Posterior cingulate gyrus (tissue), 11 donors: Measurements from ENCODE around the gene CD300H.

Experiments used
- DNase-seq, 10 donors: peaks; one replicate each; pipeline versions ENCODE4 v3.0.0 to v3.0.0-alpha.2; 2020 to 2021; ENCODE audit warnings: mixed read lengths in 3 of 10
- intact Hi-C: fragments of 100-400 bp; cut with DNase I; formaldehyde crosslinking; loops from one replicate; pipeline ENCODE4 v1.15.1; 2023

Gene CD300H

GRCh38 chr17:74554909-74555308 is 12.4 kb downstream of the CD300H start:
- intact Hi-C loops: no loop called here

GRCh38 chr17:74552037-74552436 is 15.3 kb downstream of the CD300H start:
- intact Hi-C loops: no loop called here
- peak in 1 of 10 donors; percentile 40 for DNase-seq

More at GRCh38 chr17:74554909-74555308, 12.4 kb downstream of the CD300H start:
- peak in 1 of 10 donors; percentile 18 for DNase-seq

DNA sequence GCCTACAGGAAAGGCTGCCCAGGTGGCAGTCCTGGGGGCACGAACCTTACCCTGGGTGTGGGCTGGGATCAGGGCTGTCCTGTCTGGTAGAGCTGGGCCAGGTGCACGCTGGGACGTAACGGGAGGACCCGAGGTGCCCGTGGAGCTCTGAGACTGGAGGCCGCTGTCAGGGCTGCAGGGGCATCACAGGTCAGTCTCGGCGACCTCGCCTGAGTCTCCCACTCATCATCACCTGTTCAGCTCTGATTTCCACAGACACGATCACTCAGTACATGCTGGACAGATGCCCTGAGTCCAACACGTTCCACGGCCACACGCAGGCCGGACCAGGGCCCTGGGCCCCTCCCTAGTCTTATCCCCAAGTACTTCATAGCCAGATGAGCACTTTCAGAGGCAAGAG is 16.7 kb downstream of the CD300H start:
- peak in 2 of 10 donors; percentile 35 to 48 for DNase-seq
- intact Hi-C loops: no loop called here

DNA sequence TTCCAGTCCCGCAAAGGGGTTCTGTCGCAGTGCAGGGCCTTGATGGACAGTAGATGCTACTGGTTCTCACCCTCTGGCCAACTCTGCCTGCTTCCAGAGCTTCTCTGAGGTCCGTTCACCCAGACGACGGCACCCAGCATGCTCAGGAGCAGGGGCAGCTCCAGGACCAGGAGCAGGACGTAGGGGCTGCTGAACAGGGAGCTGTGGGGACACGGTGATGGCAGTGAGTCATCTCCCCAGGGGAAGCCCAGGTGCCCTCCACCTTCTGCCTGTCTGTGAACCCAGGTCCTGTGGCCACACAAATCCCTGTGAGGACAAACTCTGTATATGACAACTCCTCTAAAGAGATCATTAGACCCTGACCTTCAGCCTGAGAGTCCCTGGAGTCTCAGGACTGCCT is 18.0 kb downstream of the CD300H start:
- intact Hi-C loops: no loop called here
- DNase-seq: peak in 1 of 10 donors; percentile 37

DNA sequence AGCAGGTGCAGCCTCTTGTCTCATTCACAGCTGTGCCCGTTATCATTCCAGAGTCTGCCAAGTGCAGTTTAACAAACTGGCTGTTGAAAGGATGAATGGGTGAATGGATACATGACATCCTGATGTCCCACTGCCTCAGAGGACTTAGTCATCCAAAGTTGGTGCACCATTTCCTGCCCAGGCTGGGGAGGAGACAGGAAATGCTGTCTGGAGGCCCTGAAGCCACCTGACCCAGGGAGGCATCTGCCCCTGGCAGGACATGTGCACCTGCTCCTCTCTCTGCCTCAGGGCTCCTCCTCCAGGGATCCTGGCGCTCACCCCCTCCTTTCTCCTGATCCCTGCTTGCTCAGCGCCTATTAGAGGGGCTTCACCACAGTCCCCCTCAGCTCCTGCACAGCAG is 19.6 kb downstream of the CD300H start:
- peak in 1 of 10 donors; percentile 69 for DNase-seq
- intact Hi-C loops: no loop called here

DNA sequence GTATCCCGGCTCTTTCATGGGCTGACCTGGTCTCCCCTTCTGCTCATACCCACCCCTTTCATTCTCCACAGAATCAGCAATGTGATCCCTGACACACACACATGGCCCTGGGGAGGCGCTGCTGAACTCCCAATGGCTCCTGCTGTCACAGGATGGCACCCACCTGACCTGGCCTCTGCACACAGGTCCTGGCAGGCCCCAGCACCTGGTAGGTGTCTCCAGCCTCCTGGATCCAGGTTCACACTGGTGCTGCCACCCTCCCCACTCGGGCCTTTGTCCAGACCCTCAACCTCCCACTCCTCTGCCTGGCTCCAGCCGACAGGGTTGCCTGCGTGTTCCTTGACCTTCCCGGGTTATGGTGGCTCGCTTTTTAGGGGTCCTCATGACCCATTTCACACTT is 20.0 kb downstream of the CD300H start:
- intact Hi-C loops: no loop called here
- peak in 1 of 10 donors; percentile 56 for DNase-seq

- DNase-seq: peak in 3 of 10 donors; percentile 35 to 57 (median 45)
- intact Hi-C loops: no loop called here
These were observed 20.7 kb downstream of the CD300H start for GRCh38 chr17:74546586-74546985.

DNA sequence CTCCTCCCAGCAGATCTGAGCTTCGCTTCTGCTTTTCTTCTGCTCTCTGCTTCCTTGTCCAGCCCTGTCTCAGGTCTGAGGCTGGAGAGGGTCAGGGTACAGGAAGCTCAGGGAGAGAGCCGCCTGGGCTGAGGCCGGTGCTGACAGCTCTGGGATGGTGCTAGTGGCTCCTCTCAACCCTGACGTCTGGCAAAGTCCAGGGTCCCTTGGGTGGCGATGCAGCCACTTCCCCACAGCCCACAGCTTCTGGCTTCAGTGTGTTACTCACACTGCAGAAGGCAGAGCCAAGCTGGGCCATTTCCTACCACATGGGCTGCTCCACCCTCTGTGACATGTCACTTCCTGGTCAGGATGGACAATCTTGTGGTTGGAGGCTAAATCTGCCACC is 21.5 kb downstream of the CD300H start, which contains the start of gene CD300C:
TSS of gene CD300C (minus strand) at position 273 of the 388 bp plus-strand sequence. CDS start 333 bp downstream, outside the sequence.
- intact Hi-C loops: no loop called here
- peak in 5 of 10 donors; percentile 25 to 83 (median 69) for DNase-seq

DNA sequence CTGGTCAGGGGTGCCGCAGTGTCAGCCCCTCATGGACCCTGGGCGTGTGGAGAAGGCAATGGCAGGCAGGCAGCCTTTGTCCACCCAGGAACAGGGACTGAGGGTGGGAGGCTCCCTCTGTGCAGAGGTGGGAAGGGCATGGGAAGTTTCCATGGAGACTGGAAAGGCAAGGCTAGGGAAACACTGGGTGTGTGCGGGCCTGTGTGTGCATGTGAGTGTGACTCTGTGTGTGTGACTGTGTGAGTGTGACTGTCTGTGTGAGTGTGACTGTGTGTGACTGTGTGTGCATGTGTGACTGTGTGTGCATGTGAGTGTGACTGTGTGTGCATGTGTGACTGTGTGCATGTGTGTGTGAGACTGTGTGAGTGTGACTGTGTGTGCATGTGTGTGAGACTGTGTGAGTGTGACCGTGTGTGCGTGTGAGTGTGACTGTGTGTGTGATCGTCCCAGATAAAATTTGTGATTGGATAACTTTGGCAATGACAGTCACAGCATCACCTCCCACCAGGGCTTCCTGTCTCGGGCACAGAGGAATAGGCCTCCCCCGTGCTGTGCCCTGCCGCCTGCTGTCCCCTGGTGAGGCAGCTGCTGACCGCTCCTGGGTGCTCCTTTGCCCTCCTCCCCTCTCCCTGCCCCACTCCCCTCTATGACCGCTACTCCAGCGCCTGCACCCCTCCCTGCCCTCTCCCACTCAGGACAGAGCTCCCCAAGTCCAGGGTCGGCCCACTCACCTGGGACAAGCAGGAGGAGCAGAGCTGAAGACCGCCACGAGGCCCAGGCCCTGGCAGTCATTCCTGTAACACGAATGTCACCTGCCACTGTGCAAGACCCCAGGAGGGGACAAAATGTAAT is 22.1 kb downstream of the CD300H start:
- peak in 2 of 10 donors; percentile 39 to 59 for DNase-seq
- intact Hi-C loops: no loop called here

DNA sequence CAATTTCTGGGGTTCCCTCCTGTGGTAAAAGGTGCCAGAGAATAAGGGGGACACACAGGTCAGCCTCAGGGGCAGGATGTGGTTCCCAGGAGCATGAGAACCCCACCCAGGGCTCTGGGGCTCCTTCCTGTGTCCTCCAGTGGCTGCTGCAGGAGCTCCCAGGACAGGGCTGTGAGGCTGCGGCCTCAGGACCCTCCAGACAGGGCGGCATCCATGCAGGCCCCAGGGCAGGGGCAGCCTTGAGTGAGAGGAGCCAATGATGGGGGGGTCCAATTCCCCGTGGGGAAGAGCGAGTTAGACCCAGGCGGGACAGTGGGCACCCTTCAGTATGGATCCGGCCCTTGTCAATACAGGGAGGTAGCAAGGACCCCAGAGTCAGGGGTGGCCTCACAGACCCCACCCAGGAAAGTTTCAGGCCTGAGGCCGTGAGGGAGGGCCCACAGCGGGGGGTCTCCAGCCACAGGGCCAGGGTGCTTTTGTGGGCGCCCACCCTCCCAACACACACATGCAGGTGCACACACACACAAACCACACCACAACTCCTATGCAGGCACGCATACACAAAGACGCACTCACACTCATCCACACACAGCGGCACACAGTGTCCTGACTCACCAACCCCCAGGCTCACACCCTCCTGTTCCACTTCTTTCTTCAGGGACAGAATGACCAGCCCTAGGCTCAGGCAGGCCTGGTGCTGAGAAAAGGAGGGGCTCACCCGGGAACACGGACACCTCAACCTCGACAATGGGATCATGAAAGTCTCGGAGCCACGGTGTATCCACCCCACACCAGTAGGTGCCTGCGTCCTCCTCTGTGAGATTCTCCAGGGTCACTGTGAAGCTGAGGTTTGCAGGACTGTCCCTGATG is 23.2 kb downstream of the CD300H start:
- peak in 3 of 10 donors; percentile 53 to 69 (median 55) for DNase-seq
- intact Hi-C loops: no loop called here

DNA sequence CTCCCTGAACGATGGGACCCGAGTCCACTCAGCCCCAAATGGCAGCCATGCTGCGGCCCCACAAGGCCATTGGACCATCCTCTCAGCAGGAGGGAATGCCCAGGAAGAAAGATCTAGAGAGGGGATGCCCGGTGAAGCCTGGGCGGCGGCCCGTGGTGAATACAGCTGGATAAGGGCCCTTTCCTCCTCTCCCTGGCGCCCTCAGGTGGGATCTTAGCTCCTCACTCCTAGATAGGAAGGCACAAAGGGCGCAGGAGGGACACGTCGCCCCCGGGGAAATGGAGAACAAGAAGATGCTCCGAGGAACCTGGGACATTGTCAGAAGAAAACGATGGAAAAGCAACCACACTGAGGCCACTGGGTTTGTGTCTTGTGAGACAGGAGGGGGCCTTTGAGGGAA is 23.9 kb downstream of the CD300H start:
- intact Hi-C loops: no loop called here
- no peak for DNase-seq

DNA sequence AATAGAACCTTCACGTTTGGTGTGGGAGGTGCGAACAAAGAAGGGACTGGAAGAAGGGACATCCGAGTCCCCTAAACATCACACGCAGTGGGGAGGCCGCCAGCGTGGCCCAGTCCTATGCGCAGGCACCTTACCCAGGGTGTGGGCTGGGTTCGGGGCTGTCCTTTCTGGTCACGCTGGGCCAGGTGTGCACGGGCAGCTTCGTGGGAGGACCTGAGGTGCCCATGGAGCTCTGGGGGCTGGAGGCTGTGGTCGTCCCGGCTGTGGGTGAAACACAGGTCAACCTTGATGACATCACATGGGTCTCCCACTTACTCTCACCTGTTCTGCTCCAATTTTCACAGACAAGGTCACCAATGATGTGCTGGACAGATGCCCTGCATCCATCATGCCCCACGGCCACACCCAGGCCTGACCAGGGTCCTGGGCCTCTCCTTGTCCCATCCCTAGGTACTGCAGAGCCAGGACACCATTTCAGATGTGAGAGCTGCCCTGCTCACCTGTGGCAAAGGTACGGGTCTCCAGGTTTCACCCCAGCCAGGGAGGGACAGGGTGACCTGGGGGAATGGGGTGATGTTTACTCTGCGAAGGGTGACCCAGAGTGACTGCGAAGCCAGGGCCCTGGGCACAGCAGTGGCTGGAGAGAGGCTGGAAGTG is 24.5 kb downstream of the CD300H start:
- DNase-seq: peak in 2 of 10 donors; percentile 40 to 79
- intact Hi-C loops: no loop called here

DNA sequence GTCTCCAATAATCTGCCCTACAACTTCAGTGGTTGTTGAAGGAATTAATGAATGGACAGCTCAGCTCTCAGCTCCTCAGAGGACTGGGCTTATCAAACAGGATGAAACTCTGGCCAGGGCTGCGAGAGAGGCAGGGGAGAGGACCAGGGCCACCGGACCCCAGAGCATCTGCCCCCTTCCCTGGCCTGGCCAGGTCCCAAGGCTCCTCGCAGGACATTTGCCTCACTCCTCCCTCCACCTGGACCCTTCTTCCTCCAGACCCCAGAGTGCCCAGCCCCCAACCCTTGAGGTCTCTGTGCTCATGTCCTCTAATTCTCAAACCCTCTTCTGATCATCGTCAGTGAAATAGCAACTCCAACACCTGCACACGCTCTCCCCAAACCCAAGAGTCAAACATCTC is 25.1 kb downstream of the CD300H start:
- peak in 1 of 10 donors; percentile 13 for DNase-seq

DNA sequence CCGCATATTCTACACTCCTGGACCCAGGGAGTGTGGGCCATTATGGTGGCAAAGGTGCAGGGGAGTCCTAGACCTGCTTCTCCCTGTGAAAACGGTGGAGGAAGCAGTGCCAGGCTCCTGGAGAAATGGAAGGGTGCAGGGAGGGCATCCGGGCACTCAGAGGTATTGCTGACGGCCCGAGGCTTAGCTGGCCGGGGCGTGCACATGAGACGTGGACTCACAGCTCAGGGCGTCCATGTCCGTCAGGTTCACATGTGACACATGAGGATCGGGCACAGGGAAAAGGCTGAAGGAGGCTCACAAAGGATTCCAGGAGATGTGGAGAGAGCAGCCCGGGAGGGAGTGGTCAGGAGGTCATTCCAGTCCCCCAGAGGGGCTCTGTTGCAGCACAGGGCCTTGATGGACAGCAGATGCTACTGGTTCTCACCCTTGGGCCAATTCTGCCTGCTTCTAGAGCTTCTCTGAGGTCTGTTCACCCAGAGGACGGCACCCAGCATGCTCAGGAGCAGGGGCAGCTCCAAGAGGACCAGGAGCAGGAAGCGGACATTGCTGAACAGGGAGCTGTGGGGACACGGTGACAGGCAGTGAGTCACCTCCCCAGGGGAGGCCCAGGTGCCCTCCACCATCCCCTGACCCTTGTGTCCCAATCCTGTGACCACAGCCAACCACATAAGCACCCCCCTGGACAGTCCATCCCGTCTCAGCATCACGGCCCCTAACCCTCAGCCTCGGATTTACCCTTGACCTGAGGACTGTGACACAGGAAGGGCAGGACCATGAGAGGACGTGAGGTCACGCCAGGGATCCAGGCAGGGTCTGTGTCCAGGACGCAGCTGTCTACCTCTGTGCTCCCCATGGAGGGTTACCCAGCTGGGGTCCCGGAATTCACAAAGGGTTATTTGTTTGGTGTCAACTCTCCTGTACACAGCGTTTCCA is 25.9 kb downstream of the CD300H start:
- DNase-seq: peak in 2 of 10 donors; percentile 27 to 52
- intact Hi-C loops: no loop called here

More for the DNA sequence above, 25.1 kb downstream of the CD300H start:
- intact Hi-C loops: no loop called here

- DNase-seq: peak in 1 of 10 donors; percentile 47
- intact Hi-C loops: no loop called here
These were observed 28.0 kb downstream of the CD300H start for GRCh38 chr17:74539281-74539820.

GRCh38 chr17:74536890-74537289 is 30.4 kb downstream of the CD300H start:
- no peak for DNase-seq
- intact Hi-C loops: no loop called here

GRCh38 chr17:74532115-74532514 is 35.2 kb downstream of the CD300H start:
- DNase-seq: peak in 6 of 10 donors; percentile 10 to 87 (median 32)
- intact Hi-C loops: no loop called here

DNA sequence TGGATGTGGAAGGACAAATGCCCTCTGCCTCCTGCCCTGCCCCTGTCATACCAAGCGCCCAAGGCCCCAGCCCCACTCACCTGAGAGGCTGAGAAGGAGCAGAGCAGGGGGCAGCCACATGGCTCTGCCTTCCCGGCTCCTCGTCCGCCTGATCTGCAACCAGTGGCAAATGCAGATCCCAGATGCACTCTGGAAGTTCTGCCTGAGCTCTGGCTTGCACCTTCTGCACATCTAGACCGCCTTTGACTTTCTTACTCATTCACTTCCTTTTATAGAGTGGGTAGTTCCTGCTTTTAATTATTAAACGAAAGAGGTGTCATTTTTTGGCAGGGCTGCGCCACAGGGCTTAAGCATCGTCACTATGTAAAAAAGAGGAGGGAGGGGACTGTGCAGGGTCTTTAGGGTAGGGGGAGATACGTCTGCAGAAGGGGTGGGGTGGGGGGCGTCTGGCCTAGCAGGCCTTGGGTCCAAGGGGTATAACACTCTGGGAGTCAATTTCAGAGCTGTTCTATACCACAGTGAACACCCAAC is 36.0 kb downstream of the CD300H start, which contains the start of gene CD300LB:
TSS of gene CD300LB (minus strand) at position 245 of the 531 bp plus-strand sequence. CDS start at position 120, 125 bp downstream.
- intact Hi-C loops: no loop called here
- peak in 3 of 10 donors; percentile 1 to 52 (median 48) for DNase-seq

- no peak for DNase-seq
- intact Hi-C loops: no loop called here
These were observed 36.5 kb downstream of the CD300H start for GRCh38 chr17:74530831-74531150.
